Measurements from ENCODE around the gene DYRK2. TPM values are rescaled to one million over a fixed set of nuclear protein-coding genes. Genes with fewer than 3 reads are reported as not detected.
A peak's percentile ranks its signal among the peaks of the same experiment; 100 is the strongest.

The DYRK2 gene
- total RNA-seq, result 91.4 TPM
- 10 to 100 TPM; 53.5 to 87.9 (median 71.9) TPM for polyA plus RNA-seq

GRCh38 chr12:67648521-67649260, at the start of gene DYRK2:
Gene DYRK2 (plus strand): TSS chr12:67648745. CDS start chr12:67649134, 389 bp downstream.
- H3K4me3 ChIP-seq (ENCODE audit: low read depth, low read length), result peak within 1 kb of the TSS; percentile 72
- peak within 1 kb of the TSS; percentile 69 for H3K27ac ChIP-seq (ENCODE audit: insufficient read depth, low read length, poor library complexity, severe bottlenecking)
- Mint-ChIP-seq H3K27ac (peak within 1 kb of the TSS; percentile 86 to 96 (median 95)), H3K36me3 (peaks cover 23% of the 10 kb centered on the region), H3K4me3 (peak within 1 kb of the TSS; percentile 92 to 99 (median 97)), H3K4me1 (peaks cover 4 to 44% (median 26%) of the 10 kb centered on the region in 4 donors), H3K9me3 (peaks cover 0 to 6% (median 0%) of the 10 kb centered on the region in 7 donors), H3K27me3 (peaks cover 10% of the 10 kb centered on the region)
- no peaks in the 10 kb centered on the region for H3K27me3 ChIP-seq (ENCODE audit: control insufficient read depth, insufficient read depth, low read length)
- H3K36me3 ChIP-seq (ENCODE audit: control insufficient read depth, insufficient read depth, low read length), result no peaks in the 10 kb centered on the region
- ATAC-seq (ENCODE audit: low read depth in 2 of 2) (peak; percentile 65 to 67), DNase-seq (peak; percentile 69 to 83 (median 77))
- H3K9me3 ChIP-seq (ENCODE audit: control insufficient read depth in 2 of 2, low read length in 2 of 2), result no peaks in the 10 kb centered on the region
- H3K4me1 ChIP-seq (ENCODE audit: control insufficient read depth, insufficient read depth, low read length, poor library complexity, severe bottlenecking), result peaks cover 44% of the 10 kb centered on the region

- Mint-ChIP-seq H3K27me3 (peaks cover 10% of the 10 kb centered on the region), H3K27ac (no peak overlapping the region), H3K4me1 (peaks cover 4 to 18% (median 11%) of the 10 kb centered on the region in 4 donors), H3K36me3 (peaks cover 5% of the 10 kb centered on the region), H3K9me3 (peaks cover 0 to 20% (median 1%) of the 10 kb centered on the region in 7 donors), H3K4me3 (no peak overlapping the region)
- H3K4me1 ChIP-seq (ENCODE audit: control insufficient read depth, insufficient read depth, low read length, poor library complexity, severe bottlenecking), result no peaks in the 10 kb centered on the region
- H3K4me3 ChIP-seq (ENCODE audit: low read depth, low read length), result no peak overlapping the region
- no peak for ATAC-seq (ENCODE audit: low read depth in 2 of 2)
- no peaks in the 10 kb centered on the region for H3K27me3 ChIP-seq (ENCODE audit: control insufficient read depth, insufficient read depth, low read length)
- H3K36me3 ChIP-seq (ENCODE audit: control insufficient read depth, insufficient read depth, low read length), result no peaks in the 10 kb centered on the region
- H3K27ac ChIP-seq (ENCODE audit: insufficient read depth, low read length, poor library complexity, severe bottlenecking), result no peak overlapping the region
- DNase-seq, result no peak
- no peaks in the 10 kb centered on the region for H3K9me3 ChIP-seq (ENCODE audit: control insufficient read depth in 2 of 2, low read length in 2 of 2)
Observed at GRCh38 chr12:67599691-67600090, 48.9 kb upstream of the DYRK2 start.

- DNase-seq, result no peak
- Histone ChIP-seq H3K27ac (ENCODE audit: insufficient read depth, low read length, poor library complexity, severe bottlenecking) (no peak overlapping the region), H3K4me3 (ENCODE audit: low read depth, low read length) (no peak overlapping the region), H3K4me1 (ENCODE audit: control insufficient read depth, insufficient read depth, low read length, poor library complexity, severe bottlenecking) (no peaks in the 10 kb centered on the region), H3K36me3 (ENCODE audit: control insufficient read depth, insufficient read depth, low read length) (no peaks in the 10 kb centered on the region), H3K9me3 (ENCODE audit: control insufficient read depth in 2 of 2, low read length in 2 of 2) (no peaks in the 10 kb centered on the region), H3K27me3 (ENCODE audit: control insufficient read depth, insufficient read depth, low read length) (no peaks in the 10 kb centered on the region)
- Mint-ChIP-seq H3K27ac (no peak overlapping the region), H3K9me3 (peaks cover 0 to 20% (median 2%) of the 10 kb centered on the region in 7 donors), H3K4me3 (no peak overlapping the region), H3K36me3 (peaks cover 5% of the 10 kb centered on the region), H3K4me1 (peaks cover 4 to 12% (median 6%) of the 10 kb centered on the region in 4 donors), H3K27me3 (peaks cover 12% of the 10 kb centered on the region)
- no peak for ATAC-seq (ENCODE audit: low read depth in 2 of 2)
Observed at GRCh38 chr12:67601126-67601525, 47.4 kb upstream of the DYRK2 start.

- Histone ChIP-seq H3K9me3 (ENCODE audit: control insufficient read depth in 2 of 2, low read length in 2 of 2) (no peaks in the 10 kb centered on the region), H3K27me3 (ENCODE audit: control insufficient read depth, insufficient read depth, low read length) (no peaks in the 10 kb centered on the region), H3K4me3 (ENCODE audit: low read depth, low read length) (no peak overlapping the region), H3K36me3 (ENCODE audit: control insufficient read depth, insufficient read depth, low read length) (no peaks in the 10 kb centered on the region), H3K27ac (ENCODE audit: insufficient read depth, low read length, poor library complexity, severe bottlenecking) (no peak overlapping the region), H3K4me1 (ENCODE audit: control insufficient read depth, insufficient read depth, low read length, poor library complexity, severe bottlenecking) (no peaks in the 10 kb centered on the region)
- no peak overlapping the region for H3K4me3 Mint-ChIP-seq
- peaks cover 0 to 3% (median 0%) of the 10 kb centered on the region in 7 donors for H3K9me3 Mint-ChIP-seq
- DNase-seq, result no peak
- H3K4me1 Mint-ChIP-seq, result peaks cover 0 to 5% (median 2%) of the 10 kb centered on the region in 4 donors
- peak overlapping the region in 1 of 3 donors; percentile 23 for H3K27ac Mint-ChIP-seq
- peaks cover 10% of the 10 kb centered on the region for H3K27me3 Mint-ChIP-seq
- no peaks in the 10 kb centered on the region for H3K36me3 Mint-ChIP-seq
- ATAC-seq (ENCODE audit: low read depth in 2 of 2), result no peak
Observed at GRCh38 chr12:67609226-67609870, 39.2 kb upstream of the DYRK2 start.

- H3K27ac Mint-ChIP-seq, result no peak overlapping the region
- Histone ChIP-seq H3K27ac (ENCODE audit: insufficient read depth, low read length, poor library complexity, severe bottlenecking) (no peak overlapping the region), H3K4me1 (ENCODE audit: control insufficient read depth, insufficient read depth, low read length, poor library complexity, severe bottlenecking) (no peaks in the 10 kb centered on the region), H3K4me3 (ENCODE audit: low read depth, low read length) (no peak overlapping the region), H3K9me3 (ENCODE audit: control insufficient read depth in 2 of 2, low read length in 2 of 2) (no peaks in the 10 kb centered on the region), H3K36me3 (ENCODE audit: control insufficient read depth, insufficient read depth, low read length) (no peaks in the 10 kb centered on the region), H3K27me3 (ENCODE audit: control insufficient read depth, insufficient read depth, low read length) (no peaks in the 10 kb centered on the region)
- H3K4me1 Mint-ChIP-seq, result peaks cover 0 to 12% (median 6%) of the 10 kb centered on the region in 4 donors
- H3K27me3 Mint-ChIP-seq, result peaks cover 7% of the 10 kb centered on the region
- H3K9me3 Mint-ChIP-seq, result no peaks in the 10 kb centered on the region
- no peaks in the 10 kb centered on the region for H3K36me3 Mint-ChIP-seq
- DNase-seq, result no peak
- no peak overlapping the region for H3K4me3 Mint-ChIP-seq
- ATAC-seq (ENCODE audit: low read depth in 2 of 2), result no peak
Observed at GRCh38 chr12:67613040-67613439, 35.5 kb upstream of the DYRK2 start.

GRCh38 chr12:67617629-67618028, 30.9 kb upstream of the DYRK2 start:
- Mint-ChIP-seq H3K27ac (peak overlapping the region in 2 of 3 donors; percentile 24 to 81), H3K4me1 (peaks cover 6 to 15% (median 9%) of the 10 kb centered on the region in 4 donors), H3K27me3 (peaks cover 6% of the 10 kb centered on the region), H3K9me3 (peaks cover 0 to 4% (median 0%) of the 10 kb centered on the region in 7 donors), H3K36me3 (no peaks in the 10 kb centered on the region), H3K4me3 (no peak overlapping the region)
- Histone ChIP-seq H3K4me3 (ENCODE audit: low read depth, low read length) (no peak overlapping the region), H3K9me3 (ENCODE audit: control insufficient read depth in 2 of 2, low read length in 2 of 2) (no peaks in the 10 kb centered on the region), H3K36me3 (ENCODE audit: control insufficient read depth, insufficient read depth, low read length) (no peaks in the 10 kb centered on the region), H3K27me3 (ENCODE audit: control insufficient read depth, insufficient read depth, low read length) (no peaks in the 10 kb centered on the region), H3K4me1 (ENCODE audit: control insufficient read depth, insufficient read depth, low read length, poor library complexity, severe bottlenecking) (no peaks in the 10 kb centered on the region), H3K27ac (ENCODE audit: insufficient read depth, low read length, poor library complexity, severe bottlenecking) (no peak overlapping the region)
- DNase-seq (no peak), ATAC-seq (ENCODE audit: low read depth in 2 of 2) (no peak)

- peaks cover 6 to 15% (median 9%) of the 10 kb centered on the region in 4 donors for H3K4me1 Mint-ChIP-seq
- H3K27me3 Mint-ChIP-seq, result no peaks in the 10 kb centered on the region
- H3K36me3 Mint-ChIP-seq, result no peaks in the 10 kb centered on the region
- H3K9me3 Mint-ChIP-seq, result peaks cover 0 to 4% (median 0%) of the 10 kb centered on the region in 7 donors
- no peak overlapping the region for H3K4me3 ChIP-seq (ENCODE audit: low read depth, low read length)
- DNase-seq, result no peak
- H3K4me3 Mint-ChIP-seq, result peak overlapping the region in 1 of 4 donors; percentile 12
- no peak overlapping the region for H3K27ac ChIP-seq (ENCODE audit: insufficient read depth, low read length, poor library complexity, severe bottlenecking)
- H3K27me3 ChIP-seq (ENCODE audit: control insufficient read depth, insufficient read depth, low read length), result no peaks in the 10 kb centered on the region
- H3K4me1 ChIP-seq (ENCODE audit: control insufficient read depth, insufficient read depth, low read length, poor library complexity, severe bottlenecking), result no peaks in the 10 kb centered on the region
- H3K9me3 ChIP-seq (ENCODE audit: control insufficient read depth in 2 of 2, low read length in 2 of 2), result no peaks in the 10 kb centered on the region
- H3K27ac Mint-ChIP-seq, result peak overlapping the region in 1 of 3 donors; percentile 31
- ATAC-seq (ENCODE audit: low read depth in 2 of 2), result no peak
- H3K36me3 ChIP-seq (ENCODE audit: control insufficient read depth, insufficient read depth, low read length), result no peaks in the 10 kb centered on the region
Observed at GRCh38 chr12:67618303-67618702, 30.2 kb upstream of the DYRK2 start.

All from CD4-positive, CD25-positive, alpha-beta regulatory T cell (primary cell).